HUES48 (cell line): ENCODE measurements around the gene CDC42BPB.

Experiments
- H3K27ac ChIP-seq: one replicate; pipeline ENCODE4 v1.7.0; 2013; ENCODE audit warnings: low read depth, low read length, inconsistent platforms
- H3K27me3 ChIP-seq: 2 replicates; pipeline ENCODE4 v1.6.1; 2013; ENCODE audit warnings: mild to moderate bottlenecking, low read length; ENCODE audit not compliant: control insufficient read depth, insufficient read depth
- H3K36me3 ChIP-seq: 2 replicates; pipeline ENCODE4 v1.6.1; 2013; ENCODE audit warnings: low read length; ENCODE audit not compliant: control insufficient read depth, insufficient read depth
- H3K4me1 ChIP-seq: 2 replicates; pipeline ENCODE4 v1.6.1; 2013; ENCODE audit warnings: mild to moderate bottlenecking, low read length; ENCODE audit not compliant: control insufficient read depth, insufficient read depth
- H3K4me3 ChIP-seq: 2 replicates; pipeline ENCODE4 v1.5.1; 2013; ENCODE audit warnings: mild to moderate bottlenecking, low read depth, low read length
- H3K9ac ChIP-seq: 2 replicates; pipeline ENCODE4 v1.6.1; 2013; ENCODE audit warnings: mild to moderate bottlenecking, low read depth, low read length, moderate library complexity
- H3K9me3 ChIP-seq: 2 replicates; pipeline ENCODE4 v1.6.1; 2013; ENCODE audit warnings: low read length; ENCODE audit not compliant: control insufficient read depth, insufficient read depth

The CDC42BPB gene

GRCh38 chr14:103021684-103022001 lies 35.7 kb downstream of the CDC42BPB start:
- Histone ChIP-seq H3K27ac (no peak overlapping the region), H3K36me3 (no peaks in the 10 kb centered on the region), H3K27me3 (no peaks in the 10 kb centered on the region), H3K9me3 (no peaks in the 10 kb centered on the region), H3K4me1 (peaks cover 10% of the 10 kb centered on the region), H3K9ac (no peak overlapping the region), H3K4me3 (no peak overlapping the region)

- no peaks in the 10 kb centered on the region for H3K36me3 ChIP-seq
- H3K4me3 ChIP-seq = no peak overlapping the region
- H3K9me3 ChIP-seq = no peaks in the 10 kb centered on the region
- no peak overlapping the region for H3K27ac ChIP-seq
- H3K9ac ChIP-seq = no peak overlapping the region
- no peaks in the 10 kb centered on the region for H3K27me3 ChIP-seq
- peaks cover 10% of the 10 kb centered on the region for H3K4me1 ChIP-seq
Measured at GRCh38 chr14:103020271-103021170, 36.8 kb downstream of the CDC42BPB start.

GRCh38 chr14:103019826-103020225 lies 37.5 kb downstream of the CDC42BPB start:
- no peak overlapping the region for H3K9ac ChIP-seq
- no peaks in the 10 kb centered on the region for H3K36me3 ChIP-seq
- H3K9me3 ChIP-seq = no peaks in the 10 kb centered on the region
- no peak overlapping the region for H3K27ac ChIP-seq
- no peaks in the 10 kb centered on the region for H3K27me3 ChIP-seq
- H3K4me1 ChIP-seq = peaks cover 17% of the 10 kb centered on the region
- no peak overlapping the region for H3K4me3 ChIP-seq

GRCh38 chr14:103019236-103019635 lies 38.1 kb downstream of the CDC42BPB start:
- Histone ChIP-seq H3K4me3 (no peak overlapping the region), H3K4me1 (peaks cover 22% of the 10 kb centered on the region), H3K27ac (no peak overlapping the region), H3K27me3 (no peaks in the 10 kb centered on the region), H3K9me3 (no peaks in the 10 kb centered on the region), H3K36me3 (no peaks in the 10 kb centered on the region), H3K9ac (no peak overlapping the region)

GRCh38 chr14:103016594-103016993 lies 40.8 kb downstream of the CDC42BPB start:
- Histone ChIP-seq H3K27me3 (no peaks in the 10 kb centered on the region), H3K4me1 (peaks cover 14% of the 10 kb centered on the region), H3K9ac (no peak overlapping the region), H3K27ac (no peak overlapping the region), H3K36me3 (no peaks in the 10 kb centered on the region), H3K4me3 (no peak overlapping the region), H3K9me3 (no peaks in the 10 kb centered on the region)

GRCh38 chr14:103016071-103016470 lies 41.3 kb downstream of the CDC42BPB start:
- H3K9ac ChIP-seq = no peak overlapping the region
- no peaks in the 10 kb centered on the region for H3K36me3 ChIP-seq
- H3K9me3 ChIP-seq = no peaks in the 10 kb centered on the region
- no peak overlapping the region for H3K4me3 ChIP-seq
- no peaks in the 10 kb centered on the region for H3K27me3 ChIP-seq
- H3K27ac ChIP-seq = no peak overlapping the region
- H3K4me1 ChIP-seq = peaks cover 14% of the 10 kb centered on the region

- no peaks in the 10 kb centered on the region for H3K27me3 ChIP-seq
Measured at GRCh38 chr14:103015426-103015825, 41.9 kb downstream of the CDC42BPB start.

GRCh38 chr14:103014466-103015228 lies 42.7 kb downstream of the CDC42BPB start:
- Histone ChIP-seq H3K27me3 (no peaks in the 10 kb centered on the region), H3K9ac (no peak overlapping the region), H3K36me3 (no peaks in the 10 kb centered on the region), H3K9me3 (no peaks in the 10 kb centered on the region), H3K27ac (no peak overlapping the region), H3K4me3 (no peak overlapping the region), H3K4me1 (peaks cover 14% of the 10 kb centered on the region)

More at GRCh38 chr14:103015426-103015825, 41.9 kb downstream of the CDC42BPB start:
- Histone ChIP-seq H3K9me3 (no peaks in the 10 kb centered on the region), H3K36me3 (no peaks in the 10 kb centered on the region), H3K9ac (no peak overlapping the region), H3K27ac (no peak overlapping the region), H3K4me1 (peaks cover 14% of the 10 kb centered on the region), H3K4me3 (no peak overlapping the region)

GRCh38 chr14:103013028-103013427 lies 44.3 kb downstream of the CDC42BPB start:
- no peak overlapping the region for H3K9ac ChIP-seq
- no peak overlapping the region for H3K27ac ChIP-seq
- H3K4me1 ChIP-seq = peaks cover 14% of the 10 kb centered on the region
- peaks cover 5% of the 10 kb centered on the region for H3K36me3 ChIP-seq
- H3K4me3 ChIP-seq = no peak overlapping the region
- H3K27me3 ChIP-seq = no peaks in the 10 kb centered on the region
- no peaks in the 10 kb centered on the region for H3K9me3 ChIP-seq

- H3K27ac ChIP-seq = no peak overlapping the region
- peaks cover 8% of the 10 kb centered on the region for H3K36me3 ChIP-seq
- H3K4me3 ChIP-seq = no peak overlapping the region
- H3K27me3 ChIP-seq = no peaks in the 10 kb centered on the region
- peaks cover 4% of the 10 kb centered on the region for H3K4me1 ChIP-seq
- no peaks in the 10 kb centered on the region for H3K9me3 ChIP-seq
- H3K9ac ChIP-seq = no peak overlapping the region
Measured at GRCh38 chr14:103009559-103009958, 47.8 kb downstream of the CDC42BPB start.

GRCh38 chr14:103008768-103009357 lies 48.5 kb downstream of the CDC42BPB start:
- Histone ChIP-seq H3K27ac (no peak overlapping the region), H3K9ac (no peak overlapping the region), H3K4me3 (no peak overlapping the region), H3K9me3 (no peaks in the 10 kb centered on the region), H3K4me1 (no peaks in the 10 kb centered on the region), H3K36me3 (peaks cover 10% of the 10 kb centered on the region), H3K27me3 (no peaks in the 10 kb centered on the region)
